SK-N-SH (cell line): ENCODE results near the gene TUT1. TPM values are rescaled to one million over a fixed set of nuclear protein-coding genes. Genes with fewer than 3 reads are reported as not detected.

ENCODE experiments used
- CTCF ChIA-PET: fragments of 300-600, 350-600 bp; formaldehyde crosslinking; extraction: SDS; loops from one replicate; lab custom pipeline; 2021; lab: Yijun Ruan, JAX
- POLR2A ChIA-PET: fragments of 350-600 bp; sonication (Branson Sonifier 250); formaldehyde crosslinking; extraction: SDS; loops from one replicate; lab custom pipeline; 2020; ENCODE audit warnings: antibody characterized with exemption, inconsistent platforms; lab: Yijun Ruan, JAX
- DNase-seq: peaks from one replicate; pipeline ENCODE4 v3.0.0; 2012
- H2AFZ ChIP-seq: fragments of 200-600 bp; sonication (generic); 2 replicates; pipeline ENCODE4 v1.8.1; 2016; ENCODE audit warnings: antibody characterized with exemption, mild to moderate bottlenecking, low read depth
- H3F3A ChIP-seq: fragments of 200-600 bp; sonication (generic); replicated peaks from 2 replicates; pipeline ENCODE3; 2016; ENCODE audit warnings: antibody characterized with exemption, mild to moderate bottlenecking; ENCODE audit not compliant: insufficient read depth
- H3K27ac ChIP-seq, 2 experiments: fragments of 200-500 bp in 1 of 2; fragments of 200-600 bp in 1 of 2; sonication (Bioruptor generic) in 1 of 2; sonication (generic), shearing (Covaris generic) in 1 of 2; 2 replicates each; pipeline versions ENCODE4 v1.5.1 to v1.6.1; 2014 to 2016; ENCODE audit warnings: low read depth in 2 of 2, inconsistent platforms in 1 of 2, low read length in 1 of 2, mild to moderate bottlenecking in 1 of 2, mixed read lengths in 1 of 2
- H3K27me3 ChIP-seq: fragments of 200-600 bp; sonication (generic), shearing (Covaris generic); 2 replicates; pipeline ENCODE4 v1.6.1; 2016; ENCODE audit warnings: mixed run types; ENCODE audit not compliant: insufficient read depth
- H3K36me3 ChIP-seq, 2 experiments: fragments of 200-500 bp in 1 of 2; fragments of 200-600 bp in 1 of 2; sonication (Bioruptor generic) in 1 of 2; sonication (generic) in 1 of 2; replicated peaks in 1 of 2; 2 replicates each; pipeline versions ENCODE3 to v1.5.1; 2014 to 2016; ENCODE audit warnings: low read length in 1 of 2, mild to moderate bottlenecking in 1 of 2; ENCODE audit not compliant: insufficient read depth in 2 of 2, control insufficient read depth in 1 of 2
- H3K4me1 ChIP-seq, 2 experiments: fragments of 200-500 bp in 1 of 2; fragments of 200-600 bp in 1 of 2; sonication (Bioruptor generic) in 1 of 2; sonication (generic), shearing (Covaris generic) in 1 of 2; 2 replicates each; pipeline versions ENCODE4 v1.5.1 to v1.6.1; 2014 to 2016; ENCODE audit warnings: low read depth in 1 of 2, low read length in 1 of 2, mixed run types in 1 of 2; ENCODE audit not compliant: insufficient read depth in 2 of 2, control insufficient read depth in 1 of 2
- H3K4me2 ChIP-seq: fragments of 200-600 bp; sonication (generic), shearing (Covaris generic); 2 replicates; pipeline ENCODE4 v1.6.1; 2017; ENCODE audit warnings: mixed run types
- H3K4me3 ChIP-seq, 2 experiments: fragments of 200-500 bp in 1 of 2; fragments of 200-600 bp in 1 of 2; sonication (Bioruptor generic) in 1 of 2; sonication (generic), shearing (Covaris generic) in 1 of 2; 2 replicates each; pipeline versions ENCODE4 v1.5.1 to v1.8.1; 2014 to 2016; ENCODE audit warnings: low read depth in 2 of 2, inconsistent platforms in 1 of 2, low read length in 1 of 2, mild to moderate bottlenecking in 1 of 2, mixed read lengths in 1 of 2, moderate library complexity in 1 of 2
- H3K79me2 ChIP-seq: fragments of 200-600 bp; sonication (generic); 2 replicates; pipeline ENCODE4 v1.8.1; 2017; ENCODE audit warnings: mild to moderate bottlenecking; ENCODE audit not compliant: insufficient read depth
- H3K9ac ChIP-seq: fragments of 200-600 bp; sonication (generic); 2 replicates; pipeline ENCODE4 v1.6.1; 2017; ENCODE audit warnings: mixed run types
- H3K9me2 ChIP-seq: fragments of 200-600 bp; sonication (generic); 2 replicates; pipeline ENCODE4 v1.6.1; 2017; ENCODE audit warnings: mixed run types
- H3K9me3 ChIP-seq: fragments of 200-600 bp; sonication (generic); 2 replicates; pipeline ENCODE4 v1.6.1; 2017; ENCODE audit warnings: mixed run types, mild to moderate bottlenecking, moderate library complexity
- H4K20me1 ChIP-seq: fragments of 200-600 bp; sonication (generic); 2 replicates; pipeline ENCODE4 v1.6.1; 2017; ENCODE audit warnings: mild to moderate bottlenecking, mixed run types; ENCODE audit not compliant: insufficient read depth
- CHD2 ChIP-seq: fragments of 150-350 bp; IDR thresholded peaks from 2 replicates; pipeline ENCODE4 v1.6.1; 2018; ENCODE audit warnings: low read length; ENCODE audit not compliant: partially characterized antibody
- ELF1 ChIP-seq: IDR thresholded peaks from 2 replicates; pipeline ENCODE4 v1.4.0; 2012
- EP300 ChIP-seq, 2 experiments: IDR thresholded peaks; 2 replicates each; pipeline versions ENCODE4 v1.4.0 to v1.6.1; 2012; ENCODE audit warnings: borderline replicate concordance in 1 of 2, low read depth in 1 of 2, low read length in 1 of 2
- EZH2phosphoT487 ChIP-seq: fragments of 200-600 bp; sonication (generic); IDR thresholded peaks from 2 replicates; pipeline ENCODE4 v1.6.1; 2017; ENCODE audit warnings: low read depth, mixed run types, mild to moderate bottlenecking, antibody characterized with exemption, moderate library complexity, borderline replicate concordance
- FOSL2 ChIP-seq: IDR thresholded peaks from 2 replicates; pipeline ENCODE4 v1.4.0; 2012; ENCODE audit warnings: low read depth, mild to moderate bottlenecking, moderate library complexity, borderline replicate concordance
- FOXJ3 ChIP-seq: sonication (generic); formaldehyde crosslinking; IDR thresholded peaks from 2 replicates; pipeline ENCODE4 v1.5.1; 2020; ENCODE audit warnings: mild to moderate bottlenecking, missing genetic modification reagents
- FOXM1 ChIP-seq: IDR thresholded peaks from 2 replicates; pipeline ENCODE4 v1.4.0; 2012; ENCODE audit warnings: low read depth, mild to moderate bottlenecking
- GABPA ChIP-seq: IDR thresholded peaks from 2 replicates; pipeline ENCODE4 v1.4.0; 2012; ENCODE audit warnings: low read depth, mild to moderate bottlenecking
- GATA2 ChIP-seq: sonication (generic); formaldehyde crosslinking; IDR thresholded peaks from 2 replicates; pipeline ENCODE4 v1.5.0; 2020; ENCODE audit warnings: mild to moderate bottlenecking, missing genetic modification reagents
- JUND ChIP-seq: IDR thresholded peaks from 2 replicates; pipeline ENCODE4 v1.4.0; 2012
- MAX ChIP-seq: IDR thresholded peaks from 2 replicates; pipeline ENCODE4 v1.4.0; 2012; ENCODE audit warnings: low read depth
- MXI1 ChIP-seq: IDR thresholded peaks from 2 replicates; pipeline ENCODE4 v1.6.1; 2012; ENCODE audit warnings: mild to moderate bottlenecking, low read depth, low read length, improper control_type of control experiment
- POLR2AphosphoS5 ChIP-seq: IDR thresholded peaks from 2 replicates; pipeline ENCODE4 v1.6.1; 2012; ENCODE audit warnings: low read depth, low read length
- RAD21 ChIP-seq: IDR thresholded peaks from 2 replicates; pipeline ENCODE4 v1.6.1; 2012; ENCODE audit warnings: mild to moderate bottlenecking, low read length
- RCOR1 ChIP-seq: fragments of 150-350 bp; IDR thresholded peaks from 2 replicates; pipeline ENCODE4 v1.6.1; 2017; ENCODE audit warnings: antibody characterized with exemption, low read length
- RFX5 ChIP-seq: IDR thresholded peaks from 2 replicates; pipeline ENCODE4 v1.6.1; 2012; ENCODE audit warnings: mild to moderate bottlenecking, improper control_type of control experiment, low read length
- RXRA ChIP-seq: IDR thresholded peaks from 2 replicates; pipeline ENCODE4 v1.4.0; 2012; ENCODE audit warnings: low read depth, mild to moderate bottlenecking, borderline replicate concordance
- SIN3A ChIP-seq: IDR thresholded peaks from 2 replicates; pipeline ENCODE4 v1.6.1; 2012; ENCODE audit warnings: low read depth, mild to moderate bottlenecking, low read length, moderate library complexity, borderline replicate concordance
- SMC3 ChIP-seq: IDR thresholded peaks from 2 replicates; pipeline ENCODE4 v1.6.1; 2012; ENCODE audit warnings: low read depth, low read length, improper control_type of control experiment
- TEAD4 ChIP-seq: IDR thresholded peaks from 2 replicates; pipeline ENCODE4 v1.4.0; 2012; ENCODE audit warnings: mild to moderate bottlenecking, borderline replicate concordance; ENCODE audit not compliant: insufficient read depth
- USF1 ChIP-seq: IDR thresholded peaks from 2 replicates; pipeline ENCODE4 v1.4.0; 2012; ENCODE audit warnings: low read depth, borderline replicate concordance
- YY1 ChIP-seq: IDR thresholded peaks from 2 replicates; pipeline ENCODE4 v1.4.0; 2012; ENCODE audit warnings: low read depth, mild to moderate bottlenecking
- ZBTB33 ChIP-seq: IDR thresholded peaks from 2 replicates; pipeline ENCODE4 v1.4.0; 2012; ENCODE audit warnings: low read depth, borderline replicate concordance
- WGBS: methylation state at CpG from one replicate; pipeline ENCODE4 v1.1.6; 2017; ENCODE audit warnings: low lambda C conversion rate; 5-methylcytosine and 5-hydroxymethylcytosine counted together
- polyA plus RNA-seq, 3 experiments: library from polyadenylated mRNA; depleted of rRNA; stranded (reverse); fragments of >200 nt; gene quantifications; 2 replicates each; pipeline ENCODE4 v1.2.3, GENCODE V29; 2012

TUT1 gene
- polyA plus RNA-seq, 1 of the 3 experiments (the other 2 are of a cell fraction), result 27.3 TPM

GRCh38 chr11:62566247-62566646, 25.1 kb downstream of the TUT1 start:
- Histone ChIP-seq H3K79me2 (peaks cover 87% of the 10 kb centered on the region), H3K27ac (peak overlapping the region in 1 of 2 experiments; percentile 15; a peak in 2 of 4 replicates), H3K4me2 (no peak overlapping the region), H3K4me3 (no peak overlapping the region), H4K20me1 (peaks cover 57% of the 10 kb centered on the region), H3K9me2 (no peaks in the 10 kb centered on the region), H3K36me3 (peaks cover 63 to 71% of the 10 kb centered on the region in 2 experiments), H3F3A (peaks cover 65% of the 10 kb centered on the region), H3K27me3 (no peaks in the 10 kb centered on the region), H3K4me1 (peaks cover 3 to 4% of the 10 kb centered on the region in 2 experiments; a peak in 2 of 4 replicates), H2AFZ (no peak overlapping the region), H3K9ac (no peak overlapping the region), H3K9me3 (no peaks in the 10 kb centered on the region)
- DNase-seq, result no peak
- 97% methylated on average over 8 of the region's 8 CpGs for WGBS
- ChIA-PET CTCF (interaction anchor here (1.2 to 3.5 kb wide), 4 partner anchors 23 to 185 kb away, joined by 3 to 14 read pairs (median 6); no protein-coding TSS in a partner anchor), POLR2A (interaction anchor here (1.1 to 1.6 kb wide), 2 partner anchors 8 to 117 kb away, joined by 4 to 5 read pairs; partner anchors contain the start of gene EEF1G)
- no peak for TF ChIP-seq FOSL2
- no peak for TF ChIP-seq MAX
- TF ChIP-seq RCOR1, result no peak
- no peak for TF ChIP-seq RAD21
- no peak for TF ChIP-seq FOXJ3 (CRISPR knock-in tag)
- TF ChIP-seq POLR2AphosphoS5, result no peak
- TF ChIP-seq CHD2, result no peak
- TF ChIP-seq GABPA, result no peak
- TF ChIP-seq EZH2phosphoT487, result no peak
- TF ChIP-seq TEAD4, result no peak
- no peak for TF ChIP-seq SIN3A
- TF ChIP-seq YY1, result no peak
- TF ChIP-seq JUND, result no peak
- no peak for TF ChIP-seq ELF1
- no peak for TF ChIP-seq MXI1
- no peak for TF ChIP-seq EP300 (IDR thresholded peaks at IDR 0.05; ENCODE audit: borderline replicate concordance in 1 of 2, low read depth in 1 of 2, low read length in 1 of 2)
- TF ChIP-seq RFX5, result no peak
- no peak for TF ChIP-seq USF1

- POLR2A ChIA-PET, result interaction anchor here (1.1 to 1.6 kb wide), 2 partner anchors 9 to 116 kb away, joined by 4 to 5 read pairs; partner anchors contain the start of gene EEF1G
- CTCF ChIA-PET, result interaction anchor here (1.2 to 3.5 kb wide), 4 partner anchors 7 to 184 kb away, joined by 3 to 14 read pairs (median 6); no protein-coding TSS in a partner anchor
Observed at GRCh38 chr11:62565100-62565802, 26.1 kb downstream of the TUT1 start.

More at GRCh38 chr11:62565100-62565802, 26.1 kb downstream of the TUT1 start:
- Histone ChIP-seq H3K27me3 (no peaks in the 10 kb centered on the region), H3K9me2 (no peaks in the 10 kb centered on the region), H3K9me3 (no peaks in the 10 kb centered on the region), H2AFZ (no peak overlapping the region), H3K4me2 (no peak overlapping the region), H3K4me1 (peaks cover 2 to 8% of the 10 kb centered on the region in 2 experiments; a peak in 2 of 4 replicates), H3K79me2 (peaks cover 78% of the 10 kb centered on the region), H4K20me1 (peaks cover 55% of the 10 kb centered on the region), H3K9ac (no peak overlapping the region), H3K27ac (peak overlapping the region in 1 of 2 experiments; percentile 15; a peak in 1 of 4 replicates), H3K4me3 (no peak overlapping the region), H3F3A (peaks cover 73% of the 10 kb centered on the region), H3K36me3 (peaks cover 54 to 66% of the 10 kb centered on the region in 2 experiments)
- no peak for DNase-seq
- 86% methylated on average over 5 of the region's 5 CpGs for WGBS
- TF ChIP-seq YY1 (no peak), CHD2 (no peak), GATA2 (CRISPR knock-in tag) (no peak), RFX5 (no peak), TEAD4 (no peak), ZBTB33 (no peak), MXI1 (no peak), RAD21 (no peak), RXRA (no peak), GABPA (no peak), FOSL2 (no peak), SMC3 (no peak), FOXM1 (no peak), USF1 (no peak)
